ENCODE measurements around the gene C20orf204. TPM values are rescaled to one million over a fixed set of nuclear protein-coding genes. Genes with fewer than 3 reads are reported as not detected.

The C20orf204 gene
- total and polyA plus RNA-seq, 7 donors, result under 0.01 to 1.7 (median 0.41) TPM; not detected in 2

DNA sequence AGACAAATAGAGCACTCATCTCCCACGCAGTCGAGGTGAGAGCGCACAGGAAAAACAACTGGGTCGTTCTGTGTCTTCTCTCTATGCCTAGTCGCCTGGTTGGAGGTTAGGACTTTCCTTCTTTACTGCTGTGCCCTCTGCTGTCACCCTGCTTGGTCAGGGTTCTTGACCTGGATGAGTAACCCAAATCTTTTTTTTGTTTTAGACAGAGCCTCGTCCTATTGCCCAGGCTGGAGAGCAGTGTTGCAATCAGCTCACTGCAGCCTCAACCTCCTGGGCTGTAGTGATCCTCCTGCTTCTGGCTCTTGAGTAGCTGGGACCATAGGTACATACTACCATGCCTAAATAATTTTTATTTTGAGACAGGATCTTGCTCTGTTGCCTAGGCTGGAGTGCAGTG, 30.6 kb upstream of the C20orf204 start:
- intact Hi-C loops (cut with DNase I), result no loop called here
- TF ChIP-seq POLR2A (IDR thresholded peaks at IDR 0.05) (no peak), POLR2AphosphoS5 (IDR thresholded peaks at IDR 0.05) (no peak), EP300 (IDR thresholded peaks at IDR 0.05) (no peak), CTCF (IDR thresholded peaks at IDR 0.05) (no peak)
- Histone ChIP-seq H3K36me3 (peaks cover 4 to 96% (median 55%) of the 10 kb centered on the region in 4 donors), H3K27ac (no peak overlapping the region), H3K9me3 (no peaks in the 10 kb centered on the region), H3K4me1 (no peaks in the 10 kb centered on the region), H3K4me3 (no peak overlapping the region), H3K27me3 (no peaks in the 10 kb centered on the region)
- no peak for DNase-seq
- 84 to 91% methylated on average over 6 of the region's 6 CpGs for WGBS, 2 donors

GRCh38 chr20:64006490-64006889, 29.5 kb upstream of the C20orf204 start:
- H3K27me3 ChIP-seq, result no peaks in the 10 kb centered on the region
- no peak overlapping the region for H3K4me3 ChIP-seq
- H3K4me1 ChIP-seq, result no peaks in the 10 kb centered on the region
- peaks cover 14 to 96% (median 55%) of the 10 kb centered on the region in 4 donors for H3K36me3 ChIP-seq
- WGBS, 2 donors, result 90 to 91% methylated on average over 10 of the region's 10 CpGs
- no peak for DNase-seq
- H3K27ac ChIP-seq, result no peak overlapping the region
- TF ChIP-seq CTCF (IDR thresholded peaks at IDR 0.05), result no peak
- no peak for TF ChIP-seq EP300 (IDR thresholded peaks at IDR 0.05)
- TF ChIP-seq POLR2A (IDR thresholded peaks at IDR 0.05), result no peak
- no peak for TF ChIP-seq POLR2AphosphoS5 (IDR thresholded peaks at IDR 0.05)
- H3K9me3 ChIP-seq, result no peaks in the 10 kb centered on the region
- intact Hi-C loops (cut with DNase I), result no loop called here

GRCh38 chr20:64006902-64007301, 29.1 kb upstream of the C20orf204 start:
- TF ChIP-seq CTCF (IDR thresholded peaks at IDR 0.05), result no peak
- TF ChIP-seq POLR2A (IDR thresholded peaks at IDR 0.05), result no peak
- TF ChIP-seq EP300 (IDR thresholded peaks at IDR 0.05), result no peak
- H3K4me3 ChIP-seq, result no peak overlapping the region
- H3K36me3 ChIP-seq, result peaks cover 15 to 94% (median 53%) of the 10 kb centered on the region in 4 donors
- 85 to 95% methylated on average over 3 of the region's 3 CpGs for WGBS, 2 donors
- no peaks in the 10 kb centered on the region for H3K9me3 ChIP-seq
- H3K27ac ChIP-seq, result no peak overlapping the region
- DNase-seq, result no peak
- intact Hi-C loops (cut with DNase I), result no loop called here
- H3K27me3 ChIP-seq, result no peaks in the 10 kb centered on the region
- H3K4me1 ChIP-seq, result no peaks in the 10 kb centered on the region

DNA sequence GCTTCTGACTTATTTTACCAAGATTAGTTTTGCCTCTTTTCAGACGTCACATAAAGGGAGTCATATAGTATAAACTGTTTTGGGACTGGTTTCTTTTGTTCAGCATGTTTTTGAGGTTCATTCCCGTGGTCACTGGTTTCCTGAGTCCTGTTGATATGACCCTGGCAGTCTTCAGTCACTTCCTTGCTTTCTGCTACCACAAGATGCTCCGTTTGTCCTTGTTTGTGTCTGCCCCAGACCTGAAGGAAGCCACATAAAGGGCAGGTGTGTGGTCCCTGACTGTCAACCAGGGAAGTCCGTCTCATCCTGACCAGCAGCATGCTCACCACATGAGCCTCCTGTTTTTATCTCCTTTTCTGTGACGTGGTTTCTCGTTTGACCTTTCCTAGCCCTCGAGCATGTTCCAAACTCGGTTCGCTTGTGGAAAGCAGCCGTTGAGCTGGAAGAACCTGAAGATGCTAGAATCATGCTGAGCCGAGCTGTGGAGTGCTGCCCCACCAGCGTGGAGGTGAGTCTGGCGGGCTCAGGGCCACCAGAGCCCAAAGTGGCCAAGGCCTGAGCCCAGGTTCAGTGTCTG, 26.1 kb upstream of the C20orf204 start:
- Histone ChIP-seq H3K27ac (no peak overlapping the region), H3K9me3 (no peaks in the 10 kb centered on the region), H3K4me3 (no peak overlapping the region), H3K4me1 (no peaks in the 10 kb centered on the region), H3K27me3 (no peaks in the 10 kb centered on the region), H3K36me3 (peaks cover 15 to 86% (median 54%) of the 10 kb centered on the region in 4 donors)
- no peak for DNase-seq
- intact Hi-C loops (cut with DNase I), result no loop called here
- 80 to 94% methylated on average over 13 of the region's 13 CpGs for WGBS, 2 donors
- no peak for TF ChIP-seq EP300 (IDR thresholded peaks at IDR 0.05)
- TF ChIP-seq CTCF (IDR thresholded peaks at IDR 0.05), result no peak
- TF ChIP-seq POLR2AphosphoS5 (IDR thresholded peaks at IDR 0.05), result no peak
- TF ChIP-seq POLR2A (IDR thresholded peaks at IDR 0.05), result no peak

- no peak for TF ChIP-seq EP300 (IDR thresholded peaks at IDR 0.05)
- TF ChIP-seq POLR2A (IDR thresholded peaks at IDR 0.05), result no peak
- TF ChIP-seq CTCF (IDR thresholded peaks at IDR 0.05), result no peak
- TF ChIP-seq POLR2AphosphoS5 (IDR thresholded peaks at IDR 0.05), result no peak
- Histone ChIP-seq H3K36me3 (peaks cover 15 to 86% (median 54%) of the 10 kb centered on the region in 4 donors), H3K4me3 (no peak overlapping the region), H3K9me3 (no peaks in the 10 kb centered on the region), H3K4me1 (no peaks in the 10 kb centered on the region), H3K27me3 (no peaks in the 10 kb centered on the region), H3K27ac (no peak overlapping the region)
- no peak for DNase-seq
- 85 to 94% methylated on average over 8 of the region's 8 CpGs for WGBS, 2 donors
- intact Hi-C loops (cut with DNase I), result no loop called here
Measured at GRCh38 chr20:64010711-64011237, 25.2 kb upstream of the C20orf204 start.

Data from sigmoid colon (tissue), 7 donors.